NCI-H460 (cell line): ENCODE results near the gene RLN1. TPM values are rescaled to one million over a fixed set of nuclear protein-coding genes. Genes with fewer than 3 reads are reported as not detected.
"Not testable (repeated sequence)": the region's sequence is repeated elsewhere in the genome, so short reads cannot be mapped to it uniquely, and the experiment has no call there.

ENCODE experiments used
- DNase-seq: peaks from one replicate; pipeline ENCODE4 v3.0.0-alpha.2; 2016; ENCODE audit warnings: low read depth; ENCODE audit errors: extremely low read depth
- small RNA-seq, 2 experiments: library from RNA; depleted of rRNA; stranded (forward); fragments of <200 nt; gene quantifications; one replicate each; pipeline ENCODE3, GENCODE V24; 2014
- total RNA-seq: library from RNA; depleted of rRNA; stranded (reverse); fragments of >200 nt; shearing (Covaris generic); gene quantifications from 2 replicates; pipeline ENCODE4 v1.2.3, GENCODE V29; 2014; rRNA removed

Gene RLN1
- total RNA-seq, 1 experiment from 2014 or later: not detected

- peak; percentile 11 for DNase-seq
Measured at GRCh38 chr9:5326893-5327548, 12.7 kb downstream of the RLN1 start.

- no peak for DNase-seq
Measured at GRCh38 chr9:5326187-5326586, 13.5 kb downstream of the RLN1 start.

- DNase-seq: not testable (repeated sequence)
Measured at GRCh38 chr9:5321601-5322000, 18.1 kb downstream of the RLN1 start.

GRCh38 chr9:5321058-5321457 lies 18.6 kb downstream of the RLN1 start:
- no peak for DNase-seq

GRCh38 chr9:5316406-5316805 lies 23.3 kb downstream of the RLN1 start:
- DNase-seq: not testable (repeated sequence)

GRCh38 chr9:5315187-5315923 lies 24.3 kb downstream of the RLN1 start:
- DNase-seq: no peak

GRCh38 chr9:5310851-5311250 lies 28.8 kb downstream of the RLN1 start:
- no peak for DNase-seq

GRCh38 chr9:5305741-5306140 lies 33.9 kb downstream of the RLN1 start:
- DNase-seq: no peak

GRCh38 chr9:5303840-5304795 lies 35.6 kb downstream of the RLN1 start, which contains the start of gene RLN2:
Gene RLN2 (minus strand): TSS chr9:5304716. CDS start chr9:5304580, 136 bp downstream.
- DNase-seq: not testable (repeated sequence)

GRCh38 chr9:5301544-5301943 lies 38.1 kb downstream of the RLN1 start:
- DNase-seq: no peak

GRCh38 chr9:5292141-5292540 lies 47.5 kb downstream of the RLN1 start:
- DNase-seq: no peak

GRCh38 chr9:5288591-5288990 lies 51.1 kb downstream of the RLN1 start:
- no peak for DNase-seq

GRCh38 chr9:5286262-5286661 lies 53.4 kb downstream of the RLN1 start:
- DNase-seq: no peak

Small RNAs within 50 kb of the gene (small RNA-seq; reads per million reads assigned to genes)
- gene AL135786.1 (0 reads per million in 2 experiments), gene HMGN2P31 (0 reads per million in 2 experiments)

Other genes starting within 250 kb of the RLN1 start
- not detected in 2 replicates for gene INSL6, start 154.2 kb downstream of the RLN1 start, total RNA-seq
- 3.3 and 4.6 TPM in 2 replicates for gene INSL4, start 108.5 kb downstream of the RLN1 start, total RNA-seq
- gene RLN2, start 35.2 kb downstream of the RLN1 start, total RNA-seq: not detected in 2 replicates
- 42.6 and 53.0 TPM in 2 replicates for gene PLGRKT, start 98.0 kb upstream of the RLN1 start, total RNA-seq
- gene CD274, start 110.7 kb upstream of the RLN1 start, total RNA-seq: 91.1 and 98.4 TPM in 2 replicates
- gene PDCD1LG2, start 170.7 kb upstream of the RLN1 start, total RNA-seq: 7.0 and 9.8 TPM in 2 replicates